Measurements from ENCODE around the gene DNAJA2.
"Not testable (repeated sequence)": the region's sequence is repeated elsewhere in the genome, so short reads cannot be mapped to it uniquely, and the experiment has no call there.

GRCh38 chr16:47010812-47011211 lies 37.3 kb upstream of the DNAJA2 start:
- not testable (repeated sequence) for TF ChIP-seq YY1 (tag by site-specific recombination; IDR thresholded peaks at IDR 0.05); CTCF (tag by site-specific recombination; IDR thresholded peaks at IDR 0.05); REST (tag by site-specific recombination; IDR thresholded peaks at IDR 0.05); ZNF362 (tag by site-specific recombination; IDR thresholded peaks at IDR 0.05); ZNF707 (tag by site-specific recombination; IDR thresholded peaks at IDR 0.05); ZNF138 (tag by site-specific recombination; IDR thresholded peaks at IDR 0.05; ENCODE audit: borderline replicate concordance); ZNF792 (tag by site-specific recombination; IDR thresholded peaks at IDR 0.05); ZNF324 (tag by site-specific recombination; IDR thresholded peaks at IDR 0.05); MEIS1 (CRISPR knock-in tag; IDR thresholded peaks at IDR 0.05; ENCODE audit: borderline replicate concordance); ZNF549 (tag by site-specific recombination; IDR thresholded peaks at IDR 0.05); ZNF629 (tag by site-specific recombination; IDR thresholded peaks at IDR 0.05); ZNF335 (tag by site-specific recombination; conservative IDR thresholded peaks at IDR 0.05)

Measured in HEK293 (cell line).